Tibial nerve (tissue), 4 donors: ENCODE measurements around the gene PTPRM. TPM values are rescaled to one million over a fixed set of nuclear protein-coding genes. Genes with fewer than 3 reads are reported as not detected.

Source experiments
- DNase-seq, 2 donors: peaks; one replicate each; pipeline ENCODE4 v3.0.0-alpha.2; 2019; ENCODE audit warnings: low spot score in 2 of 2
- H3K27ac ChIP-seq, 4 donors: fragments of 200-600 bp; sonication (generic) in 3 of 4; one replicate each; pipeline ENCODE4 v1.5.1; 2017 to 2019; ENCODE audit warnings: mild to moderate bottlenecking in 1 of 4
- H3K27me3 ChIP-seq, 2 donors: fragments of 200-600 bp; sonication (generic) in 1 of 2; one replicate each; pipeline versions ENCODE4 v1.5.1 to v1.6.0; 2017 to 2019
- H3K36me3 ChIP-seq, 3 donors: fragments of 200-600 bp; sonication (generic); one replicate each; pipeline ENCODE4 v1.5.1; 2018 to 2019
- H3K4me1 ChIP-seq, 4 donors: fragments of 200-600 bp; sonication (generic) in 3 of 4; one replicate each; pipeline ENCODE4 v1.5.1; 2017 to 2019
- H3K4me3 ChIP-seq, 4 donors: fragments of 200-600 bp; sonication (generic) in 3 of 4; one replicate each; pipeline ENCODE4 v1.5.1; 2017 to 2019; ENCODE audit warnings: mild to moderate bottlenecking in 1 of 4, moderate library complexity in 1 of 4
- H3K9me3 ChIP-seq, 4 donors: fragments of 200-600 bp; sonication (generic) in 3 of 4; one replicate each; pipeline ENCODE4 v1.5.1; 2017 to 2019
- EP300 ChIP-seq, 2 donors: sonication (generic); formaldehyde crosslinking; IDR thresholded peaks; one replicate each; pipeline ENCODE4 v1.6.1; 2017; ENCODE audit warnings: antibody characterized with exemption in 2 of 2, mild to moderate bottlenecking in 1 of 2
- POLR2A ChIP-seq, 2 donors: fragments of 450-650 bp; IDR thresholded peaks; one replicate each; pipeline ENCODE4 v1.6.1; 2017; ENCODE audit warnings: antibody characterized with exemption in 2 of 2, mild to moderate bottlenecking in 2 of 2, moderate library complexity in 2 of 2
- WGBS, 2 donors: methylation state at CpG; one replicate each; pipeline ENCODE4 v1.1.5; 2018; 5-methylcytosine and 5-hydroxymethylcytosine counted together
- total RNA-seq, 4 donors: library from RNA; depleted of rRNA; stranded (reverse); fragments of >200 nt; gene quantifications; one replicate each; pipeline ENCODE4 v1.1.0, GENCODE V29; 2016
- TF ChIP-seq, protein P1 (sequence below), 5 experiments: fragments of 200-600 bp in 3 of 5; fragments of 450-650 bp in 2 of 5; sonication (generic) in 3 of 5; IDR thresholded peaks; one replicate each; pipeline ENCODE4 v1.5.1; 2016 to 2019; ENCODE audit warnings: antibody characterized with exemption in 5 of 5, mild to moderate bottlenecking in 3 of 5, moderate library complexity in 2 of 5

The PTPRM gene
- total RNA-seq, 4 donors from 2014 or later, result 62.2 to 92.4 (median 80.7) TPM

DNA sequence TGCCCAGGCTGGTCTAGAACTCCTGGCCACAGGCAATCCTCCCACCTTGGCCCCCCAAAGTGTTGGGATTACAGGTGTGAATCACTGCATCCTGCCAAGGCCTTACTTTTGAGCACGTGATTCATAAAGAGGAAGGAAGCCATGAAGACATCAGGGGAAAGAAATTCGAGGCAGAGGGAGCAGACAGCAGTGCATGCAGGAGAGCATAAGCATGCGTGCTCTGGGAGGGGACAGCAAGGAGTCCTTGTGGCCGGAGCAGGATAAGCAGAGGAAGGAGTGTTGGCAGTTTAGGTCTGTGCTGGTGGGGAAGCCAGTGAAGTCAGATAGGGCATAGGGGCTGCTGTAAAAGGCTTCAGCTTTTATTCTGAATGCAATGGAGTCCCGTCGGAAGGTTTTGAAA lies 641.6 kb downstream of the PTPRM start:
- no peak overlapping the region for H3K4me3 ChIP-seq
- H3K4me1 ChIP-seq, result no peaks in the 10 kb centered on the region
- H3K27me3 ChIP-seq, result no peaks in the 10 kb centered on the region
- no peaks in the 10 kb centered on the region for H3K36me3 ChIP-seq
- no peak for DNase-seq
- no peaks in the 10 kb centered on the region for H3K9me3 ChIP-seq
- H3K27ac ChIP-seq, result no peak overlapping the region
- TF ChIP-seq, protein P1, sequence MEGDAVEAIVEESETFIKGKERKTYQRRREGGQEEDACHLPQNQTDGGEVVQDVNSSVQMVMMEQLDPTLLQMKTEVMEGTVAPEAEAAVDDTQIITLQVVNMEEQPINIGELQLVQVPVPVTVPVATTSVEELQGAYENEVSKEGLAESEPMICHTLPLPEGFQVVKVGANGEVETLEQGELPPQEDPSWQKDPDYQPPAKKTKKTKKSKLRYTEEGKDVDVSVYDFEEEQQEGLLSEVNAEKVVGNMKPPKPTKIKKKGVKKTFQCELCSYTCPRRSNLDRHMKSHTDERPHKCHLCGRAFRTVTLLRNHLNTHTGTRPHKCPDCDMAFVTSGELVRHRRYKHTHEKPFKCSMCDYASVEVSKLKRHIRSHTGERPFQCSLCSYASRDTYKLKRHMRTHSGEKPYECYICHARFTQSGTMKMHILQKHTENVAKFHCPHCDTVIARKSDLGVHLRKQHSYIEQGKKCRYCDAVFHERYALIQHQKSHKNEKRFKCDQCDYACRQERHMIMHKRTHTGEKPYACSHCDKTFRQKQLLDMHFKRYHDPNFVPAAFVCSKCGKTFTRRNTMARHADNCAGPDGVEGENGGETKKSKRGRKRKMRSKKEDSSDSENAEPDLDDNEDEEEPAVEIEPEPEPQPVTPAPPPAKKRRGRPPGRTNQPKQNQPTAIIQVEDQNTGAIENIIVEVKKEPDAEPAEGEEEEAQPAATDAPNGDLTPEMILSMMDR (IDR thresholded peaks at IDR 0.05), result no peak
- TF ChIP-seq EP300 (IDR thresholded peaks at IDR 0.05) (no peak), POLR2A (IDR thresholded peaks at IDR 0.05) (no peak)
- 71 to 80% methylated on average over 6 of the region's 6 CpGs for WGBS, 2 donors

DNA sequence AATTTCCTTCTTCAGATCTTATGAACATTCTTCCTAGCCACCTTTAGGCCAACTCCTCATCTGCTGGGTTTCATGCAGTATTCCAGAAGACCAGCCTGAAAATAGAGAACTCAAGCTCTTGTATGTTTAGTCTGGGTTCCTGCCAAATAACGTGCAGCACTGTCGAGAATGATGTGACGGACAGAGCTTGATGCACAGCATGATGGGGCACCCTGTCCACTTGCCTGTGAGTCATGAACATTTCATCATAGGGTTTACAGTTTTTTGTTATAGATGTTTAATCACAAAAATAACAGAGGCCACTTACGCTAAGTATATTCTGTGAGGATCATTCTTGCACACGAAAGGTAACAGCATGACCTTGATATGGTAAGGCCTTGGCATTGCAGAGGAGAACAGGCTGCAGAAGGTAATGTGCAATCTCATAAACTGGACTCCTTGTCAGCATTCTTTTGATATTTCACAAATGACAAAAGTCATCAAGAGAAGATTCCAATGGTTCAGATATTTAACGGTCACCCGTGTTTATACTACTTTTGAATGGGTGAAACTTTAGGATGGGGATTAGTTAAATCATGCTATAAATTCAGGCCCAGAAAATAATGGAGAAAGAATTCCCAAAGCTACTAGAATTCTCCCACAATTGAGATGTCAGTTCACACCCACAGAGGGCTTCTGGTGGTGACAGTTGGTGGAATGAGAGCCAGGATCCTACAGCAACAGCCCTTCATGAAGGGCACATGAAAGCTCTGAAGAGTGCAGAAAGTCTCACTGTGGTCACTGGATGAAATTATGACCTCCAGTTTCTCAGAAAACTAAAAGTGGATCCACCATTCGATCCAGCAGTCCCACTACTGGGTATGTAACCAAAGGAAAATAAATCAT lies 646.0 kb downstream of the PTPRM start:
- Histone ChIP-seq H3K27ac (no peak overlapping the region), H3K36me3 (no peaks in the 10 kb centered on the region), H3K4me1 (no peaks in the 10 kb centered on the region), H3K27me3 (no peaks in the 10 kb centered on the region), H3K9me3 (no peaks in the 10 kb centered on the region), H3K4me3 (no peak overlapping the region)
- 68 to 69% methylated on average over 8 of the region's 8 CpGs for WGBS, 2 donors
- TF ChIP-seq POLR2A (IDR thresholded peaks at IDR 0.05) (no peak), EP300 (IDR thresholded peaks at IDR 0.05) (no peak)
- TF ChIP-seq, protein P1 (IDR thresholded peaks at IDR 0.05), result no peak
- DNase-seq, result no peak

DNA sequence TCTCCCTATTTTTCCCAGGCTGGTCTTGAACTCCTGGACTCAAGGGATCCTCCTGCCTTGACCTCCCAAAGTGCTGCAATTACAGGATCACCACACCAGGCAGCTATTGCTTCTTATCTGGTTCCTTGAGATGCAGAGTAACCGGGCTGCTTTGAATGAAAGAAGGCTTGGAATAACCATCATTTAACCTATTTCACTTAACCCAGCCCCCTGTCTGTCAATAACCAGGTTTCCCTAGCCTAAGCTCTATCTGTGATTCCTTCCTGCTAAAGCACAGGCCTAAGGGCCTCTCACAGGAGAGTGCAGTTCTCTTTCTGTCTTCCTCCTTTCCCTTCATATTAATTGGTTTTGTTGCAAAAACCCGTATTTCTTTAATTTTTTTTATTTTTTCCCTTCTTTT lies 648.6 kb downstream of the PTPRM start:
- Histone ChIP-seq H3K4me3 (no peak overlapping the region), H3K27ac (no peak overlapping the region), H3K4me1 (no peaks in the 10 kb centered on the region), H3K27me3 (no peaks in the 10 kb centered on the region), H3K36me3 (no peaks in the 10 kb centered on the region), H3K9me3 (no peaks in the 10 kb centered on the region)
- DNase-seq, result no peak
- WGBS, 2 donors, result 90 to 95% methylated on average over 2 of the region's 2 CpGs
- no peak for TF ChIP-seq EP300 (IDR thresholded peaks at IDR 0.05)
- TF ChIP-seq POLR2A (IDR thresholded peaks at IDR 0.05), result no peak
- TF ChIP-seq, protein P1 (IDR thresholded peaks at IDR 0.05), result no peak

DNA sequence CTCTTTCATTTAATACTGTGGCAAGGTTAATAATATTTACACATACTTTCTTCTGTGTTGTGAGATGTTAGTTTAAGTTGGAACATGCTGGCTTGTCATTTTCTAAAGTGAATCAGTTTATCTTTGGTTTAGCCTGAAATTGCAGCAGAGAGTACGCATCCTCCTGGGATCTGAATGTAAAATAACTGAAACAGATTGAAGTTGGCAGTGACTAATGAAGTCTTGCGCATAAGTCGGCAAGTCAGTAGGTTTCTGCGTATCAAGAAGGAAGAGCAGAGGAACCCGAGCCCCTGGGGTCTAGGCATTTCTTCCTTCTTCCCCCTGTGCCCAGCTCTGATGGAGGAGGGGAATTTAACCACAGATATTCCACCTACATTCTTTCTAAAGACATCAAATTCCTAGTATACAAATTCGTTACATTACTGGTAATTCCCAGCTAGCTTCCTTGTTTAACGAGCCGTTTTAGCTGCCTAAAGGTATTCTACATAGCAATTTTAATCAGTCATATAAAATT lies 650.0 kb downstream of the PTPRM start:
- no peak for DNase-seq
- no peaks in the 10 kb centered on the region for H3K4me1 ChIP-seq
- no peak overlapping the region for H3K27ac ChIP-seq
- H3K27me3 ChIP-seq, result no peaks in the 10 kb centered on the region
- no peak for TF ChIP-seq EP300 (IDR thresholded peaks at IDR 0.05)
- TF ChIP-seq, protein P1 (IDR thresholded peaks at IDR 0.05), result no peak
- TF ChIP-seq POLR2A (IDR thresholded peaks at IDR 0.05), result no peak
- H3K4me3 ChIP-seq, result no peak overlapping the region
- 89 to 95% methylated on average over 8 of the region's 8 CpGs for WGBS, 2 donors
- H3K9me3 ChIP-seq, result no peaks in the 10 kb centered on the region
- no peaks in the 10 kb centered on the region for H3K36me3 ChIP-seq

DNA sequence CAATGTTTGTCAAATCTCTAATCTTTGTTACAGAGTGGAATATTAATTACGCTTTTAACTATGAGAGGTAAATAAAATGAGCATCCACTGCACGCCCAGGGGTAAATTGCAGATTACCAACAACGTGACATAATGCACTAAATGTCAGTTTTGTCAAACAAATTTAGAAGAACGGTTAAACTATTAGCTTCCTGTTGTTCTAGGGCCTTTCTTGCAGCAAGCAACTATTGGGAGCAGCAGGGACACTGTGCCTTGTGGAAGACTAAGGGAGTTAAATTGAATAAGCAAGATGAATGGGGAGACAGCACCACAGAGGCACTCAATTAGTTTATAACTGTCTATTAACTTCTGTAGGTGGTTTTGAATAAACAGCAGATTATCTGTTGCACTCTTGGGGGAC lies 651.1 kb downstream of the PTPRM start:
- H3K36me3 ChIP-seq, result no peaks in the 10 kb centered on the region
- H3K4me3 ChIP-seq, result no peak overlapping the region
- no peaks in the 10 kb centered on the region for H3K9me3 ChIP-seq
- WGBS, 2 donors, result 87% methylated on average over 4 of the region's 4 CpGs
- H3K27me3 ChIP-seq, result no peaks in the 10 kb centered on the region
- DNase-seq, result no peak
- no peak overlapping the region for H3K27ac ChIP-seq
- H3K4me1 ChIP-seq, result no peaks in the 10 kb centered on the region
- TF ChIP-seq EP300 (IDR thresholded peaks at IDR 0.05) (no peak), POLR2A (IDR thresholded peaks at IDR 0.05) (no peak)
- TF ChIP-seq, protein P1 (IDR thresholded peaks at IDR 0.05), result no peak
